Epithelial cell of proximal tubule (primary cell): Measurements from ENCODE around the gene GAREM1. TPM values are rescaled to one million over a fixed set of nuclear protein-coding genes. Genes with fewer than 3 reads are reported as not detected.

Source experiments
- DNase-seq: peaks from one replicate; pipeline ENCODE4 v3.0.0-alpha.2; 2011; ENCODE audit warnings: low read depth
- H3K4me3 ChIP-seq: 2 replicates; pipeline ENCODE4 v1.5.1; 2011; ENCODE audit warnings: low read depth, mild to moderate bottlenecking, low read length
- CTCF ChIP-seq: conservative IDR thresholded peaks from 2 replicates; pipeline ENCODE4 v1.5.1; 2012; ENCODE audit warnings: low read depth, mild to moderate bottlenecking, low read length
- total RNA-seq: library from RNA; depleted of rRNA; stranded (reverse); fragments of >200 nt; gene quantifications from 2 replicates; pipeline ENCODE4 v1.2.3, GENCODE V29; 2015

Gene GAREM1
- total RNA-seq, 1 donor from 2014 or later = 3.1 TPM

- DNase-seq = no peak
- no peak overlapping the region for H3K4me3 ChIP-seq
- TF ChIP-seq CTCF = no peak
Observed at GRCh38 chr18:32315881-32316280, 154.8 kb downstream of the GAREM1 start.

- no peak for DNase-seq
- TF ChIP-seq CTCF = no peak
- no peak overlapping the region for H3K4me3 ChIP-seq
Observed at GRCh38 chr18:32310774-32311173, 159.9 kb downstream of the GAREM1 start.

GRCh38 chr18:32310101-32310500 lies 160.6 kb downstream of the GAREM1 start:
- H3K4me3 ChIP-seq = no peak overlapping the region
- DNase-seq = no peak
- TF ChIP-seq CTCF = no peak

- TF ChIP-seq CTCF = no peak
- DNase-seq = no peak
- no peak overlapping the region for H3K4me3 ChIP-seq
Observed at GRCh38 chr18:32308493-32309120, 162.1 kb downstream of the GAREM1 start.

- TF ChIP-seq CTCF = no peak
- no peak overlapping the region for H3K4me3 ChIP-seq
- no peak for DNase-seq
Observed at GRCh38 chr18:32303400-32303799, 167.3 kb downstream of the GAREM1 start.

GRCh38 chr18:32302806-32303205 lies 167.9 kb downstream of the GAREM1 start:
- H3K4me3 ChIP-seq = no peak overlapping the region
- no peak for DNase-seq
- no peak for TF ChIP-seq CTCF
